Thymus (tissue), 11 donors: Measurements from ENCODE around the gene CHI3L2. TPM values are rescaled to one million over a fixed set of nuclear protein-coding genes. Genes with fewer than 3 reads are reported as not detected.

Source experiments
- DNase-seq, 9 donors: peaks; one replicate each; pipeline ENCODE4 v3.0.0-alpha.2; 2013; ENCODE audit warnings: low spot score in 9 of 9, low read depth in 6 of 9, missing footprints in 1 of 9
- H3K27ac ChIP-seq, 2 donors: one replicate each; pipeline ENCODE4 v1.5.1; 2013; ENCODE audit warnings: control low read depth in 1 of 2, low read depth in 1 of 2, low read length in 1 of 2, mild to moderate bottlenecking in 1 of 2, moderate library complexity in 1 of 2
- H3K27me3 ChIP-seq, 2 donors: one replicate each; pipeline ENCODE4 v1.5.1; 2013; ENCODE audit warnings: low read length in 1 of 2; ENCODE audit not compliant: control insufficient read depth in 2 of 2, insufficient read depth in 1 of 2
- H3K36me3 ChIP-seq, 2 donors: one replicate each; pipeline ENCODE4 v1.5.1; 2013; ENCODE audit warnings: low read length in 1 of 2, mild to moderate bottlenecking in 1 of 2, moderate library complexity in 1 of 2; ENCODE audit not compliant: control insufficient read depth in 2 of 2, insufficient read depth in 2 of 2
- H3K4me1 ChIP-seq, 2 donors: one replicate each; pipeline ENCODE4 v1.5.1; 2013; ENCODE audit warnings: low read length in 2 of 2; ENCODE audit not compliant: control insufficient read depth in 2 of 2, insufficient read depth in 2 of 2
- H3K4me3 ChIP-seq, 2 donors: one replicate each; pipeline ENCODE4 v1.5.1; 2013; ENCODE audit warnings: low read length in 2 of 2, control low read depth in 1 of 2, mild to moderate bottlenecking in 1 of 2
- H3K9me3 ChIP-seq, 2 donors: one replicate each; pipeline ENCODE4 v1.5.1; 2013; ENCODE audit warnings: low read length in 1 of 2, mild to moderate bottlenecking in 1 of 2; ENCODE audit not compliant: control insufficient read depth in 2 of 2, insufficient read depth in 1 of 2
- WGBS: extraction: QIAGEN DNeasy Blood & Tissue Kit; methylation state at CpG from one replicate; pipeline ENCODE4 v1.1.7; 2013; 5-methylcytosine and 5-hydroxymethylcytosine counted together
- polyA plus RNA-seq: library from polyadenylated mRNA; stranded (reverse); fragments of 200-250 nt; gene quantifications from one replicate; pipeline ENCODE4 v1.2.3, GENCODE V29; 2013
- total RNA-seq: library from RNA; stranded (reverse); fragments of 120-200 nt; gene quantifications from one replicate; pipeline ENCODE4 v1.2.4, GENCODE V29; 2013
- donor health status: healthy.

Gene CHI3L2
- total and polyA plus RNA-seq, 2 donors, result 190 to 291 TPM

DNA sequence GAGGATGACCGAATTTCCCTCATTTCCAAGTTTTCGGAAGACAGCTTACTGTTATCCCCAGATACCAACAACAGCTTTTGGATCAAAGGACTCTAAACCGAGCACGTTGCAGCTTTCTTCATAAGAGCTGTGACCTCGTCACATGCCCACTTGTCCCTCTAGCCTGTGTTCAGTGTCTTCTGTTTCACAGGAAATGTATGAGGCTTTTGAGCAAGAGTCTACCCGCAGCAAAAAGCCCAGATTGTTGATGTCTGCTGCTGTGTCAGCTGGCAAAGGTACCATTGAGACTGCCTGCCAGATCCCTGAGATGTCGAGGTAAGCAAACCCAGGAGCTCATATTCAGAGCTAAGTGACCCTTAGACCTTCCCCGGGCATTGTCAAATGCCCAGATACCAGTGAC, 24.1 kb downstream of the CHI3L2 start:
- Histone ChIP-seq H3K4me3 (no peak overlapping the region), H3K27me3 (no peaks in the 10 kb centered on the region), H3K27ac (no peak overlapping the region), H3K4me1 (peaks cover 11 to 17% of the 10 kb centered on the region in 2 donors), H3K9me3 (no peaks in the 10 kb centered on the region), H3K36me3 (no peaks in the 10 kb centered on the region)
- WGBS, result 81% methylated on average over 8 of the region's 8 CpGs
- DNase-seq, result peak in 3 of 9 donors; percentile 15 to 60 (median 34)

DNA sequence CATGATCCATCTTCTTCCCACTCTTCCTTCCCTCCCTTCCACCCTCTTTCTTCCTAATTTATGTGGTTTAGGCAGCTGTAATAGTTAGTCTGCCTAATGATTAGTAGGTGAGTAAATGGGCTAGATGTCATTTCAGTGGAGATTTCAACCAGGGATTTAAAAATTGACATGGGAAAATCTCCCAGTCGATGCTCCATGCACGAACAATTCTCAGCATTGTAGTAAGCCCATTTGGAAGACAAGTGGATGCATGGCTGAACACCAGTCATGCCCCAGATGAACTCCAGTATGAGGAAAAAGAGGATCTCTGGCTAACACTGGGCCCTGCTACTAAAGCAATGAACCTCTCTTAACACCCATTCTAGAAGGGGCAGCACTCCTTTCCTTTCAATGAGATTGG, 25.3 kb downstream of the CHI3L2 start:
- Histone ChIP-seq H3K27ac (no peak overlapping the region), H3K9me3 (no peaks in the 10 kb centered on the region), H3K27me3 (no peaks in the 10 kb centered on the region), H3K4me1 (peaks cover 9 to 17% of the 10 kb centered on the region in 2 donors), H3K36me3 (no peaks in the 10 kb centered on the region), H3K4me3 (no peak overlapping the region)
- 97% methylated on average over 2 of the region's 2 CpGs for WGBS
- no peak for DNase-seq

DNA sequence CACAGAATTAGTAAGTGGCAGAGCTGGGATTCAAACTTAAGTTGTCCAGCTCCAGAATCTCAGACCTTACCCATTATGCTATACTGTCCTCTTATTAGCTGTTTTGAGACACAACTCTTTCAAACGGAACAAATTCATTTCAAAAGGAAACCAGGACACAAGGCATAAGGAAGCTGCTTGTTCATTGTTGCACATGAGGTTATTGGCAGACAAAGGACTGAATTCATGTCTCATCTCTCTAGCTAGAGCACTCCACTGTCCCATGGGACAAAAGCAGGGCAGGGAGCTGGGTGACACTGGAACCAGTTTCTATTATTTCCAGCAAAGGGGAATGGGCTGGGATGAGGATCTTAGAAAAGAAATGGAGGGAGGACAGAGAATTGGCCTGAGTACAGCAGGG, 26.4 kb downstream of the CHI3L2 start:
- Histone ChIP-seq H3K4me3 (no peak overlapping the region), H3K9me3 (no peaks in the 10 kb centered on the region), H3K27ac (no peak overlapping the region), H3K4me1 (peaks cover 9 to 17% of the 10 kb centered on the region in 2 donors), H3K36me3 (no peaks in the 10 kb centered on the region), H3K27me3 (no peaks in the 10 kb centered on the region)
- 84% methylated on average over 1 of the region's 1 CpG for WGBS
- no peak for DNase-seq

DNA sequence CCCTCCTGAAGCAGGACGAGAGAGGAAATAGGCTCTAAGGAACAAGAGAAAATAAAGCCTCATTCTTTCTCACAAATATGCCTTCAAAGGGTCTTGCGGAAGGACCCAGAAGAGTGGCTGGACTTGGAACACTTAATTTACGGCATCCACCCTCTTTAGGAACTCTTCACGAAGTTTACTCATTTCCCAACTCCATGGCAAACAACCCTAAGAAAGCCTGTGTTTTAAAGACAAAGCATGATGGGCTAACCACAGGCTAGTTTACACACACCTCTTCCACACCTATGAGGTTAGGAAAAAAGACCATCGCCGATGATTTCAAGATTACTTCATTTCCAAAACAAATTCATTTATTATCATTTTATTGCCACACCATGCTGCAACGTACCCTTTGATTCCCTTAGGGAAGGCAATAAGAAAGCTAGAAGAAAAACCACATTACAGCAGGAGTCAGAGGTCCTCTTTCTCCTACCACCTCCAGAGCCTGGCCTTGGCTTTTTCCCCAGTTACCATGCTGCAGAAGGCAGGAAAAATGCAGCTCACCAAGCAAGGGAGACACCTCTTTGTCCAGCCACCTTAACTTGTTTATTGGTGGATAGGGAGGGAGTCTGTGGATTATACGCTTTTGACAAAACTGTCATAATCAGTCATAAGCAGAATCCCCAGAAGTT, 29.6 kb downstream of the CHI3L2 start:
- WGBS, result 94% methylated on average over 8 of the region's 8 CpGs
- DNase-seq, result no peak

DNA sequence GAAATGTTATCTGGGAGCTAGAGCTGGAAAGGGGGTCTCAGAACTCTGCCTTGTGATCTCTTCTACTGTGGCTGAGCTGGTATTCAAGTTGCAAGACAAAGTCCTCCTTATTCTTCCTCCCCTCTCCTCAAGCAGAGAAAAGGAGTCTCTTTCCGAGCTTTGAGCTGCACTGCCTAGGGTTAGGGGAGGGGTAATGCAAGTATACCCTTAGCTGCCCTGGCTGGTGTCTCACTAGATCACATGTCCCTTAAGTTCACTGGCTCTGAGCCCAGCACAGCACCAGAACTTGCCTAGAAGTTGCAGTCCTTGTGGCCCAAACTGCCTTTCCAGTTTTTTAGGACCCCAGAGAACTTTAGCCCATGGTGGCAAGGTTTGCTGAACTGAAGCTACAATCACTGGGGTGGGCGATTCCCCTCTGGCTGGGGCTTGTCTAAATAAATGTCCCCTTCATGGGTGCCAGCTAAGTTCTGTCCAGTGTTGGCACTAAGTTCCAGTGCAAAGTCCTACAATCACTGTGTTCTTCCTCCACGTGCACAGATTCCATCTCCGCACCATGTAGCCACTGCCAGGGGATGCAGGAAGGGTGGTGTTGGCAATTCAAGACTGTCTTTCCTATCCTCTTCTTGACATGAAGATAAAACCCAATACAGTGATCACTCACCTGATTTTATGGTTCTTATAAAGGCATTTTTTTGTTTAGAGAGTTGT, 40.4 kb downstream of the CHI3L2 start:
- Histone ChIP-seq H3K27me3 (peaks cover 18 to 48% of the 10 kb centered on the region in 2 donors), H3K4me1 (peaks cover 4 to 6% of the 10 kb centered on the region in 2 donors), H3K36me3 (no peaks in the 10 kb centered on the region), H3K27ac (no peak overlapping the region), H3K4me3 (no peak overlapping the region), H3K9me3 (peaks cover 3 to 4% of the 10 kb centered on the region in 2 donors)
- 96% methylated on average over 4 of the region's 4 CpGs for WGBS
- DNase-seq, result no peak

More for the DNA sequence above, 29.6 kb downstream of the CHI3L2 start:
- Histone ChIP-seq H3K4me3 (no peak overlapping the region), H3K27me3 (no peaks in the 10 kb centered on the region), H3K9me3 (no peaks in the 10 kb centered on the region), H3K4me1 (peaks cover 9 to 11% of the 10 kb centered on the region in 2 donors), H3K27ac (no peak overlapping the region), H3K36me3 (no peaks in the 10 kb centered on the region)

DNA sequence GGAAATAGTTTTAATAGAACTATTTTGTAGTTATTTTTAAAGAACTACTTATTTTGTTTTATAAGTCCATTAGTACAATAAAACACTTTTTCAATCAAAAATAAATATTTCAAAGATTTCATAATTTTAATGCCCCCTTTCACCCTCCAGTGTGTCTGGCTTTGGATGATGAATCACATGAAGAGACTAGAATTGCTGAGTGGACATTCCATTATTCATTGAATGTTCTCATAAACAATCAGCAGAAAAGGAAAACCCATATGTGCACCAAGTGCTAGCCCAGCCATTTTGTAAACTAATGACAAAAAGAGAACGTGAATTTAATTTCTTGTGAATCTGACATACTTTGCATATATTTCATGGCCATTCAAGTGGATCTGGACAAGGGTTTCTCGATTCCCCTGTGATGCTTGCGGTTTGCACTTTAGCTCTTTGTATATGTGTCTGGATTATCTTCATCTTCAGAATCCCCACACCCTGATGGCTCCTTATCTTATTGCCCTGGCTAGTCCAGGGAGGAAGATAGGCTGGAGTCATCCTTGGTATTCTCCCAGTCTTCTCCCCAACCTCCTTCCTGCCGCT, 42.4 kb downstream of the CHI3L2 start:
- 97% methylated on average over 4 of the region's 4 CpGs for WGBS

DNA sequence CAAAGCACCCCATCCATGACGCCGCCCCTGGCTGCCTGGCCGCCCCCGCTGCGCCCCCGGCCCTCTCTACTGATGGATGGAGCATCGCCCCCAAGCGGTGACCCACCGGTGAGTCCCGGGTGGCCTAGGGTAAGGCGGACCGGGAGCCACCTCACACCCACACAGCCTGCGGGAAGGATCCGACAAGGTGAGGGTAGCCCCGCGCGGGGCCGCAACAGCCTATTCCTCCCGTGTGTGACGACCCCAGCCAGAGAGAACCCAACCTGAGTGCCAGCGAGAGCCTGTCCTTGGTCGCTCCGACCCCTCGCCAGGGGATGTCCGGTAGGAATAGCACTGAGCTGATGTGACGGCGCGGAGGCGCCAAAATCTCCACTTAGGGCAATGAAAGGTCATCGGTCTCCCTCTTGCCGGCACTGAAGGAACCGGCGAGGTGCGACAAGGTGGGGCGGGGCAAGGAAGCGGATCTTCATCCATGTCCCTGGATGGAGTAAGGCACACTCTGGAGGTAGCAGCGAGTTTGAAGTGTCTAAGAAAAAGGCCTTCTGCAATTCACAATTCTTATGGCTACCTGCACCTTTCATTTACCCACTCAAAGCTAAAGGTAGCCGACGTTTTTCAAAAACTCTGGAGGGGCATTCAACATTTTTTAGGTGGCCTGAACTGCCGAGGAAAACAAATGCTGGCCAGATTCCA, 43.4 kb downstream of the CHI3L2 start:
- peaks cover 3 to 4% of the 10 kb centered on the region in 2 donors for H3K9me3 ChIP-seq
- H3K27me3 ChIP-seq, result peaks cover 18 to 48% of the 10 kb centered on the region in 2 donors
- H3K4me3 ChIP-seq, result peak overlapping the region in 1 of 2 donors; percentile 21
- WGBS, result 10% methylated on average over 40 of the region's 40 CpGs
- peaks cover 4 to 6% of the 10 kb centered on the region in 2 donors for H3K4me1 ChIP-seq
- H3K36me3 ChIP-seq, result no peaks in the 10 kb centered on the region
- no peak for DNase-seq
- no peak overlapping the region for H3K27ac ChIP-seq

More for the DNA sequence above, 42.4 kb downstream of the CHI3L2 start:
- Histone ChIP-seq H3K9me3 (peaks cover 3 to 4% of the 10 kb centered on the region in 2 donors), H3K4me3 (no peak overlapping the region), H3K4me1 (peaks cover 4 to 6% of the 10 kb centered on the region in 2 donors), H3K27me3 (peaks cover 18 to 48% of the 10 kb centered on the region in 2 donors), H3K27ac (no peak overlapping the region), H3K36me3 (no peaks in the 10 kb centered on the region)
- no peak for DNase-seq

DNA sequence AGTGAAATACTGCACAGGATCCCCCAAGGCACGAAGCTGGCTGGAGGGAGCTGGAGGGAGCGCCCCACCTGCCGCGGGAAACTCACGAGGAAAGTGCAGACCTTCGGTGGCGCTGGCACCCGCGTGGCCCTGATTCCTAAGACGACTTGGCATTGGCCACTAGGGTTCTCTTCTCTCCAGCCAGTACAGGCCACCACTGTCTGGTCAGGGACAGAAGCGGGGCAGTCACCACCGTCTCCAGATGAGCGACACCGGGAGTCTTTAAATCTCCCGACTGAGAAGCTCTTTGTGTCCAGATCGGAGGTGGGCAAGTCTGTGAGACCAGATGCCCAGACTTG, 43.9 kb downstream of the CHI3L2 start:
- no peak overlapping the region for H3K4me3 ChIP-seq
- peaks cover 4 to 6% of the 10 kb centered on the region in 2 donors for H3K4me1 ChIP-seq
- no peak overlapping the region for H3K27ac ChIP-seq
- WGBS, result 19% methylated on average over 16 of the region's 16 CpGs
- no peaks in the 10 kb centered on the region for H3K36me3 ChIP-seq
- H3K27me3 ChIP-seq, result peaks cover 18 to 48% of the 10 kb centered on the region in 2 donors
- H3K9me3 ChIP-seq, result peaks cover 3 to 4% of the 10 kb centered on the region in 2 donors
- DNase-seq, result no peak
